Esophagus squamous epithelium (tissue), 5 donors: Measurements from ENCODE around the gene SPARCL1. TPM values are rescaled to one million over a fixed set of nuclear protein-coding genes. Genes with fewer than 3 reads are reported as not detected.

Experiments
- DNase-seq: peaks from one replicate; lab custom pipeline; 2025; lab: John Stamatoyannopoulos, UW
- H3K27ac ChIP-seq, 4 donors: fragments of 200-600 bp; sonication (generic); one replicate each; pipeline ENCODE4 v1.5.1; 2016 to 2019; ENCODE audit warnings: mild to moderate bottlenecking in 1 of 4
- H3K27me3 ChIP-seq, 4 donors: fragments of 200-600 bp; sonication (generic); 1 replicate in 3 of 4; 2 replicates in 1 of 4; pipeline versions ENCODE4 v1.5.1 to v1.6.0; 2017 to 2021; ENCODE audit warnings: antibody characterized with exemption in 1 of 4
- H3K36me3 ChIP-seq, 3 donors: fragments of 200-600 bp; sonication (generic); one replicate each; pipeline ENCODE4 v1.5.1; 2016 to 2019
- H3K4me1 ChIP-seq, 3 donors: fragments of 200-600 bp; sonication (generic); one replicate each; pipeline ENCODE4 v1.5.1; 2017 to 2019
- H3K4me3 ChIP-seq, 4 donors: fragments of 200-600 bp; sonication (generic); 1 replicate in 3 of 4; 2 replicates in 1 of 4; pipeline ENCODE4 v1.5.1; 2016 to 2019; ENCODE audit warnings: mild to moderate bottlenecking in 2 of 4, moderate library complexity in 1 of 4
- H3K9me3 ChIP-seq, 3 donors: fragments of 200-600 bp; sonication (generic); one replicate each; pipeline ENCODE4 v1.5.1; 2016 to 2019
- POLR2A ChIP-seq, 4 donors: fragments of 450-650 bp; IDR thresholded peaks; one replicate each; pipeline ENCODE4 v1.6.1; 2017; ENCODE audit warnings: antibody characterized with exemption in 4 of 4, mild to moderate bottlenecking in 4 of 4, moderate library complexity in 3 of 4
- WGBS, 2 donors: methylation state at CpG; one replicate each; pipeline ENCODE4 v1.1.5; 2018; 5-methylcytosine and 5-hydroxymethylcytosine counted together
- intact Hi-C: fragments of 100-400 bp; cut with DNase I; formaldehyde crosslinking; loops from one replicate; pipeline ENCODE4 v1.15.0; 2022
- total RNA-seq, 4 donors: library from RNA; depleted of rRNA; stranded (reverse); fragments of >200 nt; gene quantifications; one replicate each; pipeline ENCODE4 v1.1.0, GENCODE V29; 2016
- TF ChIP-seq, protein P1 (sequence below), 6 experiments: fragments of 450-650 bp in 4 of 6; fragments of 200-600 bp in 2 of 6; sonication (generic) in 2 of 6; IDR thresholded peaks; one replicate each; pipeline ENCODE4 v1.5.1; 2016 to 2019; ENCODE audit warnings: antibody characterized with exemption in 6 of 6, mild to moderate bottlenecking in 4 of 6, moderate library complexity in 4 of 6
- donor health status: DM: yes; HTN: yes; CAD: no.

Gene SPARCL1
- total RNA-seq, 4 donors from 2014 or later: 37.3 to 450 (median 131) TPM

DNA sequence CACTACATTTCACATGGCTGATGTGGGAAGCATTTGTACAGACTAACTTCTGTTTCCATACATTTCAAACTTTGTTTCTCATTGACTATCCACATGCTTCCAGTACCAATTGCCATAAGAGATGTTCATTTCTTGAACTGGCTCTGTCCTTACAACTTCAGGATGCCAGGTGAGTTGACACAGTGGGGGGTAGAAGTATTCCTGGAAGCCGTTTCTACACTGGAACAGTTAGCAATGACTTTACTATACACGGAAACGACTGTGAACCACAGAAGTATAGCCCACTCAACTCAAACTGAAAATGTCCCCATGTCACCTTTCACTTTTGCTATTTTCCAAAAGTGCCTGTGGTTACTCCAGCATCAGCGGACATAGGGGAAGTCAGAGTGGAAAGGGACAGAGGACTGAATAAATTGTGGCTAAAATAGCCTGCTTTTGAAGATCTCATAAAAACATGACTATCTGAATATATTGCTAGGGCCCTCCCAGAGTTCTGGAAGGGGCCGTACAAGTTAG, 41.2 kb upstream of the SPARCL1 start:
- no peaks in the 10 kb centered on the region for H3K4me1 ChIP-seq
- H3K27me3 ChIP-seq: no peaks in the 10 kb centered on the region
- 71 to 77% methylated on average over 5 of the region's 5 CpGs for WGBS, 2 donors
- DNase-seq: no peak
- H3K27ac ChIP-seq: no peak overlapping the region
- no peaks in the 10 kb centered on the region for H3K9me3 ChIP-seq
- no peak for TF ChIP-seq POLR2A (IDR thresholded peaks at IDR 0.05)
- TF ChIP-seq, protein P1, sequence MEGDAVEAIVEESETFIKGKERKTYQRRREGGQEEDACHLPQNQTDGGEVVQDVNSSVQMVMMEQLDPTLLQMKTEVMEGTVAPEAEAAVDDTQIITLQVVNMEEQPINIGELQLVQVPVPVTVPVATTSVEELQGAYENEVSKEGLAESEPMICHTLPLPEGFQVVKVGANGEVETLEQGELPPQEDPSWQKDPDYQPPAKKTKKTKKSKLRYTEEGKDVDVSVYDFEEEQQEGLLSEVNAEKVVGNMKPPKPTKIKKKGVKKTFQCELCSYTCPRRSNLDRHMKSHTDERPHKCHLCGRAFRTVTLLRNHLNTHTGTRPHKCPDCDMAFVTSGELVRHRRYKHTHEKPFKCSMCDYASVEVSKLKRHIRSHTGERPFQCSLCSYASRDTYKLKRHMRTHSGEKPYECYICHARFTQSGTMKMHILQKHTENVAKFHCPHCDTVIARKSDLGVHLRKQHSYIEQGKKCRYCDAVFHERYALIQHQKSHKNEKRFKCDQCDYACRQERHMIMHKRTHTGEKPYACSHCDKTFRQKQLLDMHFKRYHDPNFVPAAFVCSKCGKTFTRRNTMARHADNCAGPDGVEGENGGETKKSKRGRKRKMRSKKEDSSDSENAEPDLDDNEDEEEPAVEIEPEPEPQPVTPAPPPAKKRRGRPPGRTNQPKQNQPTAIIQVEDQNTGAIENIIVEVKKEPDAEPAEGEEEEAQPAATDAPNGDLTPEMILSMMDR (IDR thresholded peaks at IDR 0.05): no peak
- H3K4me3 ChIP-seq: no peak overlapping the region
- intact Hi-C loops: no loop called here
- no peaks in the 10 kb centered on the region for H3K36me3 ChIP-seq

GRCh38 chr4:87567191-87567590, 38.0 kb upstream of the SPARCL1 start:
- TF ChIP-seq, protein P1 (IDR thresholded peaks at IDR 0.05): no peak
- no peak for TF ChIP-seq POLR2A (IDR thresholded peaks at IDR 0.05)
- Histone ChIP-seq H3K4me3 (no peak overlapping the region), H3K27me3 (no peaks in the 10 kb centered on the region), H3K36me3 (no peaks in the 10 kb centered on the region), H3K4me1 (no peaks in the 10 kb centered on the region), H3K27ac (no peak overlapping the region), H3K9me3 (no peaks in the 10 kb centered on the region)
- 88 to 90% methylated on average over 2 of the region's 2 CpGs for WGBS, 2 donors
- intact Hi-C loops: no loop called here
- DNase-seq: no peak

DNA sequence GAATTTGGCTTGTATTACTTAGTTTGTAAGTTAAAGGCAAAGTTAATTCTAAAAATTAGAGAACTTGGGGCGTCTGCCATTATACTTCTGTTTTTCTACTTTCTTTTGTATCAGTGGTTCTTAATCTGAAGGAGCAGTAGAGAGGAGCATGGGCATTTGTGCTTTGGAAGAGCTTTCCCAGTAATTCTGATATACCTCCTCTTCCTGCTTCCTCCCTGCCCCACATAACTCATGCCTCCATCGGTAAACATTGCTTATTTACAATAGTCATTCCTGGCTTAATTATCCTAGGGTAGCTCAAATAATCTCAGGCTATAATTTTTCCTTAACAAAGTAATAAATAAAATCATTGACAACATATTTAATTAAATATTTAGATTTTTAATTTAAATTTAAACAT, 37.1 kb upstream of the SPARCL1 start:
- H3K4me3 ChIP-seq: no peak overlapping the region
- intact Hi-C loops: no loop called here
- no peaks in the 10 kb centered on the region for H3K36me3 ChIP-seq
- H3K4me1 ChIP-seq: no peaks in the 10 kb centered on the region
- H3K9me3 ChIP-seq: no peaks in the 10 kb centered on the region
- 57 to 61% methylated on average over 2 of the region's 2 CpGs for WGBS, 2 donors
- DNase-seq: no peak
- H3K27me3 ChIP-seq: no peaks in the 10 kb centered on the region
- H3K27ac ChIP-seq: no peak overlapping the region
- TF ChIP-seq, protein P1 (IDR thresholded peaks at IDR 0.05): no peak
- no peak for TF ChIP-seq POLR2A (IDR thresholded peaks at IDR 0.05)

DNA sequence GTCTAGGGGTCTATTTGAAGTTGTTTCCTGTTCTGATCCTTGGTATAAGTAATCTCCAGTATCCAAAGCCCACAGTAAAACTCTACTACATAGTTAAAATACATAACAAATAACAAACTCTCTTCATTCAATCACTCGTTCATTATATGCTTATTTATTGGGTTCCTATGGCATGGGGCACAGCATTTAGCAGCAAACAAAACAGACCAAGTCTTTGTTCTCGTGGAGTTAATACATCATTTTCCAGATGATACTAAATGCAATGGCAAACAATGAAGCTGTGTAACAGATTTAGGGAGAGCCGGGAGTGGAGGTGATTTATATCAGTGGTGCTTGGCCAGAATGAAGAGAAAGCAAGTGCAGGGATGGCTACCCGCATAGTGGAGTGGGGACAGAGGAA, 36.6 kb upstream of the SPARCL1 start:
- intact Hi-C loops: no loop called here
- no peak for DNase-seq
- Histone ChIP-seq H3K27me3 (no peaks in the 10 kb centered on the region), H3K36me3 (no peaks in the 10 kb centered on the region), H3K4me1 (no peaks in the 10 kb centered on the region), H3K4me3 (no peak overlapping the region), H3K27ac (no peak overlapping the region), H3K9me3 (no peaks in the 10 kb centered on the region)
- WGBS, 2 donors: 84% methylated on average over 4 of the region's 4 CpGs
- TF ChIP-seq POLR2A (IDR thresholded peaks at IDR 0.05): no peak
- TF ChIP-seq, protein P1 (IDR thresholded peaks at IDR 0.05): no peak

DNA sequence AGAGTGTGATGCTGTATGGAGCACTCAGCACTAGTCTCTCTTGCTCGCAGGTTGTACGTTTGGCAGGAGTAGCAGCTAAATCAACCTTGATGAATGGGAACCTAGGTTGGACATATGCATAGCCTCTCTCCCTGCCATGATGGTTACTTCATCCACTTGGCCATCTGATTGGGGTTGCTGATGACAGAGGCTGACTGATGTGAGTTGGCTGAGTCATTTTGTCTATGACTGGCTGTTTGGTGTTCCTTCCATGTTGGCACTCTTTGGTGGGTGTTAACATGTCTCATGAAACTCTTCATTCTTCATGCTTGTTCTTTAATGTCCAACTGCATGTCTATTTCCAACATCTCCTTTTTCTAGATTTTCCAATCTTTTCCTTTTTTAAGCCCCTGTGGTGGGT, 31.6 kb upstream of the SPARCL1 start:
- WGBS, 2 donors: 96 to 100% methylated on average over 2 of the region's 2 CpGs

More for the DNA sequence above, 31.6 kb upstream of the SPARCL1 start:
- no peak overlapping the region for H3K27ac ChIP-seq
- no peak overlapping the region for H3K4me3 ChIP-seq
- no peaks in the 10 kb centered on the region for H3K9me3 ChIP-seq
- intact Hi-C loops: no loop called here
- no peak for TF ChIP-seq POLR2A (IDR thresholded peaks at IDR 0.05)
- TF ChIP-seq, protein P1 (IDR thresholded peaks at IDR 0.05): no peak
- no peaks in the 10 kb centered on the region for H3K27me3 ChIP-seq
- peaks cover 0 to 11% (median 0%) of the 10 kb centered on the region in 3 donors for H3K4me1 ChIP-seq
- no peak for DNase-seq
- no peaks in the 10 kb centered on the region for H3K36me3 ChIP-seq
